ENCODE data around the gene RNF114. TPM values are rescaled to one million over a fixed set of nuclear protein-coding genes. Genes with fewer than 3 reads are reported as not detected.

RNF114 gene
- total RNA-seq, 1 experiment from 2014 or later, result 88.1 TPM

DNA sequence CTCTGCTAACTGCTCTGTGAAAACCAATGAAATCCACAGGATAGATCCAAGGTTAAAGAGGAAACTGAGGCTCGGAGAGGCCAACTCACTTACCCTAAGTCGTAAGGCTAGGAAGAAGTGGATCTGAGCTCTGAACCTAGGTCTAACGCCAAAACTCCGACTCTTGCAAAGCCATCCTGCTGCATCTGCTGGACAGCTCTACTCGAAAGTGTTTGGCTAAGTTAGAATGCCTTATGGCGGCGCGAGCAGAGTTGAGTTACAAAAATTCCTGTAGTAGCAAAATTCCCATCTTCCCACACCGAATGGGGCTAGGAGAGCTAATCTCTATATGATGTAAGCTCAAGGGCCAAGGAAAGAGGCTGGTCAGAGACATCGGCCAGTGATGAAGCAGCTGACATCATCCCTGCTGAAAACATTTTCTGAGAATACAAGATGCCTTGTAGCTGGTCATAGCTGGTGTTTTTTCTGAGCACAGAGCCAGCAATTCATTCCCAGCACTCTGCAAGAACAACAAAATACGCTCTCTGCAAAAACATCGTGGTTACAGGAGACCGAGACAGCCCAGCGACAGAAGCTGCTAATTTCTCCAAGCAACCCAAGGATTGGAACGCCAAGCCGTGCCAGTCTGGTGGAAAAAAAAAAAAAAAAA lies 22.7 kb upstream of the RNF114 start (continued):
- TF ChIP-seq, protein P1, sequence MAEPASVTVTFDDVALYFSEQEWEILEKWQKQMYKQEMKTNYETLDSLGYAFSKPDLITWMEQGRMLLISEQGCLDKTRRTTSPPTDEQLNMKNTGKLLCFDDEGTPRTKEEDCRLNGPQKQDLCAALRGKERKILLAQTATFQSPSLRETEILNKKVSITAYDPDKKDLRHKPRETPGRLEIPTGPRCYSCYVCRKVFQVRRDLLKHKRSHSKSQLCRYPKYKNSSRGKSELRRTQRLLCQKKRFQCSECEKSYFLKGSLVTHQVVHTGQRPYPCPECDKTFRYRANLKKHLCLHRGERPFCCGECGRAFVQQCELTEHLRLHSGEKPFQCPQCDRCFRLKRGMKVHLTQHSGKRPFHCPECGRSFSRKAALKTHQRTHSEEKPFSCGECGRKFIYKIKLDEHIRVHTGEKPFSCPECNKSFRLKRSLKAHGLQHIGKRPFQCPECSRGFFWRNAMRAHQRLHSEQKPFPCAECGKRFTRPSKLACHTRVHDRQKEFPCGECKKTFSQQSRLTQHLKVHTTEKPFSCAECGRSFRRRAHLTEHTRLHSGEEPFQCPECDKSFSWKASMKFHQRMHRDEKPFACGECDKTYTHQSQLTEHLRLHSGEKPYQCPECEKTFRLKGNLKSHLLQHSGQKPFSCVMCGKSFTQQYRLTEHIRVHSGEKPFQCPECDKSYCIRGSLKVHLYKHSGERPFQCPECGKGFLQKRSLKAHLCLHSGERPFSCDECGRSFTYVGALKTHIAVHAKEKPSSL (CRISPR knock-in tag; conservative IDR thresholded peaks at IDR 0.05), result no peak
- TF ChIP-seq, protein P2, sequence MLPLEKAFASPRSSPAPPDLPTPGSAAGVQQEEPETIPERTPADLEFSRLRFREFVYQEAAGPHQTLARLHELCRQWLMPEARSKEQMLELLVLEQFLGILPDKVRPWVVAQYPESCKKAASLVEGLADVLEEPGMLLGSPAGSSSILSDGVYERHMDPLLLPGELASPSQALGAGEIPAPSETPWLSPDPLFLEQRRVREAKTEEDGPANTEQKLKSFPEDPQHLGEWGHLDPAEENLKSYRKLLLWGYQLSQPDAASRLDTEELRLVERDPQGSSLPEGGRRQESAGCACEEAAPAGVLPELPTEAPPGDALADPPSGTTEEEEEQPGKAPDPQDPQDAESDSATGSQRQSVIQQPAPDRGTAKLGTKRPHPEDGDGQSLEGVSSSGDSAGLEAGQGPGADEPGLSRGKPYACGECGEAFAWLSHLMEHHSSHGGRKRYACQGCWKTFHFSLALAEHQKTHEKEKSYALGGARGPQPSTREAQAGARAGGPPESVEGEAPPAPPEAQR (CRISPR knock-in tag; IDR thresholded peaks at IDR 0.05), result no peak
- TF ChIP-seq TCF7 (CRISPR knock-in tag; IDR thresholded peaks at IDR 0.05; ENCODE audit: low read depth) (no peak), SP1 (CRISPR knock-in tag; conservative IDR thresholded peaks at IDR 0.05) (no peak), MXD4 (CRISPR knock-in tag; IDR thresholded peaks at IDR 0.05; ENCODE audit: borderline replicate concordance) (no peak), JAZF1 (CRISPR knock-in tag; IDR thresholded peaks at IDR 0.05) (no peak), ESRRA (CRISPR knock-in tag; IDR thresholded peaks at IDR 0.05; ENCODE audit: borderline replicate concordance) (no peak), ZNF317 (CRISPR knock-in tag; IDR thresholded peaks at IDR 0.05; ENCODE audit: borderline replicate concordance, low read depth) (no peak)
- TF ChIP-seq, protein P3, sequence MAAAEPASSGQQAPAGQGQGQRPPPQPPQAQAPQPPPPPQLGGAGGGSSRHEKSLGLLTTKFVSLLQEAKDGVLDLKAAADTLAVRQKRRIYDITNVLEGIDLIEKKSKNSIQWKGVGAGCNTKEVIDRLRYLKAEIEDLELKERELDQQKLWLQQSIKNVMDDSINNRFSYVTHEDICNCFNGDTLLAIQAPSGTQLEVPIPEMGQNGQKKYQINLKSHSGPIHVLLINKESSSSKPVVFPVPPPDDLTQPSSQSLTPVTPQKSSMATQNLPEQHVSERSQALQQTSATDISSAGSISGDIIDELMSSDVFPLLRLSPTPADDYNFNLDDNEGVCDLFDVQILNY (CRISPR knock-in tag; IDR thresholded peaks at IDR 0.05), result no peak
- TF ChIP-seq, protein P4, sequence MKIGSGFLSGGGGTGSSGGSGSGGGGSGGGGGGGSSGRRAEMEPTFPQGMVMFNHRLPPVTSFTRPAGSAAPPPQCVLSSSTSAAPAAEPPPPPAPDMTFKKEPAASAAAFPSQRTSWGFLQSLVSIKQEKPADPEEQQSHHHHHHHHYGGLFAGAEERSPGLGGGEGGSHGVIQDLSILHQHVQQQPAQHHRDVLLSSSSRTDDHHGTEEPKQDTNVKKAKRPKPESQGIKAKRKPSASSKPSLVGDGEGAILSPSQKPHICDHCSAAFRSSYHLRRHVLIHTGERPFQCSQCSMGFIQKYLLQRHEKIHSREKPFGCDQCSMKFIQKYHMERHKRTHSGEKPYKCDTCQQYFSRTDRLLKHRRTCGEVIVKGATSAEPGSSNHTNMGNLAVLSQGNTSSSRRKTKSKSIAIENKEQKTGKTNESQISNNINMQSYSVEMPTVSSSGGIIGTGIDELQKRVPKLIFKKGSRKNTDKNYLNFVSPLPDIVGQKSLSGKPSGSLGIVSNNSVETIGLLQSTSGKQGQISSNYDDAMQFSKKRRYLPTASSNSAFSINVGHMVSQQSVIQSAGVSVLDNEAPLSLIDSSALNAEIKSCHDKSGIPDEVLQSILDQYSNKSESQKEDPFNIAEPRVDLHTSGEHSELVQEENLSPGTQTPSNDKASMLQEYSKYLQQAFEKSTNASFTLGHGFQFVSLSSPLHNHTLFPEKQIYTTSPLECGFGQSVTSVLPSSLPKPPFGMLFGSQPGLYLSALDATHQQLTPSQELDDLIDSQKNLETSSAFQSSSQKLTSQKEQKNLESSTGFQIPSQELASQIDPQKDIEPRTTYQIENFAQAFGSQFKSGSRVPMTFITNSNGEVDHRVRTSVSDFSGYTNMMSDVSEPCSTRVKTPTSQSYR (CRISPR knock-in tag; IDR thresholded peaks at IDR 0.05), result no peak
- TF ChIP-seq, protein P5, sequence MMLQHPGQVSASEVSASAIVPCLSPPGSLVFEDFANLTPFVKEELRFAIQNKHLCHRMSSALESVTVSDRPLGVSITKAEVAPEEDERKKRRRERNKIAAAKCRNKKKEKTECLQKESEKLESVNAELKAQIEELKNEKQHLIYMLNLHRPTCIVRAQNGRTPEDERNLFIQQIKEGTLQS (CRISPR knock-in tag; conservative IDR thresholded peaks at IDR 0.05), result no peak

DNA sequence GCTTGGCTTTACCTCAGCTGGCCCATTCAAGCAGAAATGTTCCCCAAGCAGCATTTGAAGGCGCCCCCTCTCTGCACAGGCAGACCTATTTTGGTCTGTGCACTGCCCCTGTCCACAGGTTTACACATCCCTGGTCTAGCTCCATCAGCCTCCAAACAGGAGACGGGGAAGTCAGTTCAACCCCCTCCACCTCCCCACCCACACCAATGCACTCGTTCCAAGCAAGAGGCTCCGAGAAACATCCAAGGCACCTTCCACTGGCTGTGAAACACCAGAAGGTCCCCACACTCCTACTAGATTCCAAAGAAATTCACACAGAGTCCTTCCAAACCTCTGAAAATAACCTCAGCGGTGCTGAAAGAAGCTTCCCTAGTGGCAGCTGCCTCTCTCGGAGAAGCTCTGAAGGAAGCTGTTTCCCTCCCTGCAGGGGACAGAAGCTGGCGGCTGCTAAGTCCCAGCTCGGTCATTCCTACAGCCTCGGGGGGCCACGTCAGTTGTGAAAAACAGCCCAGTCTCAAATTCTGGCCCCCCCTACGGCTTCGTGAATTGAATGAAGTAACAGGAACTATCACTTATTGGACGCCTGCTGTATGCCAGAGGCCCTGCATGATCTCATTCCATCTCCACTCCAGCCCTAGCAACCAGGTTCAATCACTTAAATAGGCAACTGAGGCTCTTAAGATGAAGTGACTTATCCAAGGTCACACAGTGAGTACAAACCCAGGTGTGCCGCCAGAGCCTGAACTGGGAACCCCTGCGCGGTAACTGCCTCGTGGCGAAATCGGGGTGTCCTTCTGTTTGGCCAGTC lies 21.7 kb upstream of the RNF114 start:
- Mint-ChIP-seq H3K27ac (peak overlapping the region; percentile 42; the same call in 1 of the 2 replicates), H3K27me3 (ENCODE audit: low read depth) (peaks cover 6% of the 10 kb centered on the region; the same call in 1 of the 2 replicates), H3K4me3 (peak overlapping the region; percentile 98), H3K9me3 (no peaks in the 10 kb centered on the region), H3K36me3 (no peaks in the 10 kb centered on the region), H3K4me1 (peaks cover 19% of the 10 kb centered on the region)
- TF ChIP-seq CREB1 (CRISPR knock-in tag; IDR thresholded peaks at IDR 0.05), result no peak
- TF ChIP-seq TCF7 (CRISPR knock-in tag; IDR thresholded peaks at IDR 0.05; ENCODE audit: low read depth), result no peak
- no peak for TF ChIP-seq SOX15 (CRISPR knock-in tag; IDR thresholded peaks at IDR 0.05)
- TF ChIP-seq TEAD1 (CRISPR knock-in tag; IDR thresholded peaks at IDR 0.05), result no peak
- TF ChIP-seq, protein P6, sequence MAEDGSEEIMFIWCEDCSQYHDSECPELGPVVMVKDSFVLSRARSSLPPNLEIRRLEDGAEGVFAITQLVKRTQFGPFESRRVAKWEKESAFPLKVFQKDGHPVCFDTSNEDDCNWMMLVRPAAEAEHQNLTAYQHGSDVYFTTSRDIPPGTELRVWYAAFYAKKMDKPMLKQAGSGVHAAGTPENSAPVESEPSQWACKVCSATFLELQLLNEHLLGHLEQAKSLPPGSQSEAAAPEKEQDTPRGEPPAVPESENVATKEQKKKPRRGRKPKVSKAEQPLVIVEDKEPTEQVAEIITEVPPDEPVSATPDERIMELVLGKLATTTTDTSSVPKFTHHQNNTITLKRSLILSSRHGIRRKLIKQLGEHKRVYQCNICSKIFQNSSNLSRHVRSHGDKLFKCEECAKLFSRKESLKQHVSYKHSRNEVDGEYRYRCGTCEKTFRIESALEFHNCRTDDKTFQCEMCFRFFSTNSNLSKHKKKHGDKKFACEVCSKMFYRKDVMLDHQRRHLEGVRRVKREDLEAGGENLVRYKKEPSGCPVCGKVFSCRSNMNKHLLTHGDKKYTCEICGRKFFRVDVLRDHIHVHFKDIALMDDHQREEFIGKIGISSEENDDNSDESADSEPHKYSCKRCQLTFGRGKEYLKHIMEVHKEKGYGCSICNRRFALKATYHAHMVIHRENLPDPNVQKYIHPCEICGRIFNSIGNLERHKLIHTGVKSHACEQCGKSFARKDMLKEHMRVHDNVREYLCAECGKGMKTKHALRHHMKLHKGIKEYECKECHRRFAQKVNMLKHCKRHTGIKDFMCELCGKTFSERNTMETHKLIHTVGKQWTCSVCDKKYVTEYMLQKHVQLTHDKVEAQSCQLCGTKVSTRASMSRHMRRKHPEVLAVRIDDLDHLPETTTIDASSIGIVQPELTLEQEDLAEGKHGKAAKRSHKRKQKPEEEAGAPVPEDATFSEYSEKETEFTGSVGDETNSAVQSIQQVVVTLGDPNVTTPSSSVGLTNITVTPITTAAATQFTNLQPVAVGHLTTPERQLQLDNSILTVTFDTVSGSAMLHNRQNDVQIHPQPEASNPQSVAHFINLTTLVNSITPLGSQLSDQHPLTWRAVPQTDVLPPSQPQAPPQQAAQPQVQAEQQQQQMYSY (CRISPR knock-in tag; IDR thresholded peaks at IDR 0.05), result no peak
- TF ChIP-seq ZNF317 (CRISPR knock-in tag; IDR thresholded peaks at IDR 0.05; ENCODE audit: borderline replicate concordance, low read depth), result no peak
- TF ChIP-seq, protein P7, sequence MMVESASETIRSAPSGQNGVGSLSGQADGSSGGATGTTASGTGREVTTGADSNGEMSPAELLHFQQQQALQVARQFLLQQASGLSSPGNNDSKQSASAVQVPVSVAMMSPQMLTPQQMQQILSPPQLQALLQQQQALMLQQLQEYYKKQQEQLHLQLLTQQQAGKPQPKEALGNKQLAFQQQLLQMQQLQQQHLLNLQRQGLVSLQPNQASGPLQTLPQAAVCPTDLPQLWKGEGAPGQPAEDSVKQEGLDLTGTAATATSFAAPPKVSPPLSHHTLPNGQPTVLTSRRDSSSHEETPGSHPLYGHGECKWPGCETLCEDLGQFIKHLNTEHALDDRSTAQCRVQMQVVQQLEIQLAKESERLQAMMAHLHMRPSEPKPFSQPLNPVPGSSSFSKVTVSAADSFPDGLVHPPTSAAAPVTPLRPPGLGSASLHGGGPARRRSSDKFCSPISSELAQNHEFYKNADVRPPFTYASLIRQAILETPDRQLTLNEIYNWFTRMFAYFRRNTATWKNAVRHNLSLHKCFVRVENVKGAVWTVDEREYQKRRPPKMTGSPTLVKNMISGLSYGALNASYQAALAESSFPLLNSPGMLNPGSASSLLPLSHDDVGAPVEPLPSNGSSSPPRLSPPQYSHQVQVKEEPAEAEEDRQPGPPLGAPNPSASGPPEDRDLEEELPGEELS (CRISPR knock-in tag; IDR thresholded peaks at IDR 0.05), result no peak
- TF ChIP-seq, protein P8, sequence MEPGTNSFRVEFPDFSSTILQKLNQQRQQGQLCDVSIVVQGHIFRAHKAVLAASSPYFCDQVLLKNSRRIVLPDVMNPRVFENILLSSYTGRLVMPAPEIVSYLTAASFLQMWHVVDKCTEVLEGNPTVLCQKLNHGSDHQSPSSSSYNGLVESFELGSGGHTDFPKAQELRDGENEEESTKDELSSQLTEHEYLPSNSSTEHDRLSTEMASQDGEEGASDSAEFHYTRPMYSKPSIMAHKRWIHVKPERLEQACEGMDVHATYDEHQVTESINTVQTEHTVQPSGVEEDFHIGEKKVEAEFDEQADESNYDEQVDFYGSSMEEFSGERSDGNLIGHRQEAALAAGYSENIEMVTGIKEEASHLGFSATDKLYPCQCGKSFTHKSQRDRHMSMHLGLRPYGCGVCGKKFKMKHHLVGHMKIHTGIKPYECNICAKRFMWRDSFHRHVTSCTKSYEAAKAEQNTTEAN (CRISPR knock-in tag; IDR thresholded peaks at IDR 0.05), result 0 out of 2 replicates have a peak, but pooled peaks have one; percentile 0
- no peak for TF ChIP-seq NFATC4 (CRISPR knock-in tag; IDR thresholded peaks at IDR 0.05)
- CTCF ChIA-PET, result interaction anchor here (0.6 to 1.6 kb wide), 9 partner anchors 11 to 372 kb away, joined by 3 to 10 read pairs (median 3); partner anchors contain the start of gene RNF114
- ATAC-seq (peak; percentile 9; the same call in 1 of the 2 replicates), DNase-seq (ENCODE audit: low spot score) (no peak)
- POLR2A ChIA-PET, result interaction anchor here (0.7 kb wide), 1 partner anchor 224 kb away, joined by 3 read pairs; no protein-coding TSS in a partner anchor
